DMS79 (cell line): ENCODE data around the gene TNKS1BP1.
"Not testable (repeated sequence)": the region's sequence is repeated elsewhere in the genome, so short reads cannot be mapped to it uniquely, and the experiment has no call there.

Source experiments
- DNase-seq: peaks from one replicate; lab custom pipeline; 2025; lab: John Stamatoyannopoulos, UW

Gene TNKS1BP1

DNA sequence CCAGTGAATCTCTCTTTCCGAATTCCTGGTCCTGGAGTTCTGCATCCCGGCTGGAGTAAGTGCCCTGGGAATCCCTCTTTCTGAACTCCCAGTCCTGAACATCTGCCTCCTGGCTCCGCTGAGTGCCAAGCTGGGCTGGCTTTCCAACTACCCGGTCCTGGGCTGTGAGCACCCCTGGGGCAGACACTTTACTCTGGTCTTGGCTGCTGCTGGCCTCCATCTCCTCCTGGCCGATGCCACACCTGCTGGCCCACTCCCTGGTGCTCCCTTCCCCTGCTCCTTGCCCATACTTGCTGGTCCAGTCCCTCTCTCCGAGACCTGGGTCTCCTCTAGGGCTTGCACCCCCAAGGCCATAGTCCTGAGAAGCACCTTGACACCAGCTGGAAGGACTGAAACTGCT lies 14.7 kb downstream of the TNKS1BP1 start:
- no peak for DNase-seq

GRCh38 chr11:57309106-57310059 lies 15.4 kb downstream of the TNKS1BP1 start:
- DNase-seq = no peak

DNA sequence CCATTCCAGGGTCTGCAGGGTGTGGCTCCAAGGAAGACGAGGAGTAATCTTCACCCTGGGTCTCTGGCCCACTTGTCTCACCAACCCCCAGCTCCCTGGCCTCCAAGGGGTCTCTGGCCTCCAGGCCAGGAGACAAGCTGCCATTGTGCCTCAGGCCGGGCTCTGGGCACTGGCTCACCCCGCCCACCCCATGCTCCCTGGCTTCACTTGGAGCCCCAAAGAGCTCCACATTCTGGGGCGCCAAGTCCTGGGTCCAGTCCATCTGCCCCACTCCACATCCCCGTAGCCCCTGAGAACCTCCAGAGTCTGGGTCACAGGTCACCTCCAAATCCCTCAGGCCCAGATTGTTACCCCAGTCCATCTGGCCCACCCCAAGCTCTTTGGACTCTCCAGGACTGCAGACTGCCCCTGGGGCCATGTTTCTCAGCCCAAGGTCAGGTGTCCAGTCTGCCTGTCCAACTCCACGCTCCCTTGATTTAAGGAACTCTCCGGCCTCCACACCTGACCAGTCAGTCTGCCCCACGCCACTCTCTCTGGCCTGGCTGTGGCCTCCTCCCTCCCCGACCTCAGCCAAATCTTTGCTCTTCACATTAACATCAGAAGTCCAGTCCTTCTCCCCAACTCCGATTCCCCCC lies 16.2 kb downstream of the TNKS1BP1 start:
- DNase-seq = no peak

- DNase-seq = no peak
Observed at GRCh38 chr11:57307666-57308270, 17.0 kb downstream of the TNKS1BP1 start.

DNA sequence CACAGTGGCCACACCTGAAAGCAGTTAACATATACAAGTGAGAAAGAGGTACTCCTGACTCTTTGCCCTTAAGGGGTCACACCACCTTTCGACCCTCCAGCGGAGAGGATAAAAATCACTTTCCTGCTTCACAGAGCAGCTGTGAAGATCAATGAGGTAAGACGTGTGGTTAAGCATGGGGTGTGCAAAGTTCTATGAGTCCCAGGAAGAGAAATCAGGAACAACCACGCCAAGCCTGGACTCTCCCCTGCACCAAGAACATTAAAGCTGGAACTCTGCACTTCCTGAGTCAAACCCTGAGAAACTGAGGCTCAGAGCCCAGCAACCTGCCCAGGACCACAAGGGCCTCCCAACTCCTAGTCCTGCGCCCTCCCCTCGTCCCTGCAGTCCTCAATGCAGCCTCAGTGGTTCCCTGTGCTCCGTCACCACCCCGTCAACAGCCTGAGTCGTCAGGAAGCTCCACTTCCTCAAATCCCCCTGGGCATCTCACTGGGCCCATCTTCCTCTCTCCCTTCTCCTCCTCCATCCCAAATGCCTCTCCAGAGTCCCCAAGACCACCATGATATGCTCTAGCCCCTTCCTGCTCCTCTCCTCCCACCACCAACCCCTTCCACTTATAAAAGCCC lies 17.7 kb downstream of the TNKS1BP1 start:
- no peak for DNase-seq

- no peak for DNase-seq
Observed at GRCh38 chr11:57306161-57306876, 18.4 kb downstream of the TNKS1BP1 start.

GRCh38 chr11:57305523-57305922 lies 19.2 kb downstream of the TNKS1BP1 start:
- no peak for DNase-seq

DNA sequence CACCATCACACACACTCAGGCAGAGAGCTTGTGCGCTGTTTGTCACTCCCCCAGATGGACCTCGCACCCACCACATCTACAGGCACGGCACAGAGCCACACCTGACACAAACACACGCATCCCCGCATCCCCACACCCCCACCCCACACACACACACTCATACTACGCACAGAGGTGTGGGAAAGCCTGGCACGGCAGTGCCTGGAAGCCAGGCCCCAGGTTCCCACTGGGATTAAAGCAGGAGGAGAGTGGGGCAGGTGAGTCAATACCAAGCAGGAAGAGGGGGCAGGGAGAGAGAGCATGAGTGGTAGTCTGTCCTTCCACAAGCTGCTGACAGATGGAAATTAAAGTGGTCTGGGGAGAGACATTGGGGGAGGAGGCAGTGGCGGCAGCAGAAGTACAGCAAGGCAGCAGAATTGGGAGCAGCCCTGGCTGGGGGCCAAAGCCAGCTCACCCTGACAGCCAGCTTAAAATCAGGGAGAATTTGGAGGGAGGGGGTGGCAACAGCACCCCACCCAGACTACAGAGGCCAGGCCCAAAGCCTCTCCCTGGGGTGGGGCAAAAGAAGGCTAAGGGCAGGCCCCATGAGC lies 20.7 kb downstream of the TNKS1BP1 start:
- DNase-seq = peak; percentile 64

- no peak for DNase-seq
Observed at GRCh38 chr11:57303280-57303989, 21.3 kb downstream of the TNKS1BP1 start.

- DNase-seq = no peak
Observed at GRCh38 chr11:57302489-57302888, 22.3 kb downstream of the TNKS1BP1 start.

GRCh38 chr11:57301711-57302423 lies 22.9 kb downstream of the TNKS1BP1 start:
- DNase-seq = no peak

DNA sequence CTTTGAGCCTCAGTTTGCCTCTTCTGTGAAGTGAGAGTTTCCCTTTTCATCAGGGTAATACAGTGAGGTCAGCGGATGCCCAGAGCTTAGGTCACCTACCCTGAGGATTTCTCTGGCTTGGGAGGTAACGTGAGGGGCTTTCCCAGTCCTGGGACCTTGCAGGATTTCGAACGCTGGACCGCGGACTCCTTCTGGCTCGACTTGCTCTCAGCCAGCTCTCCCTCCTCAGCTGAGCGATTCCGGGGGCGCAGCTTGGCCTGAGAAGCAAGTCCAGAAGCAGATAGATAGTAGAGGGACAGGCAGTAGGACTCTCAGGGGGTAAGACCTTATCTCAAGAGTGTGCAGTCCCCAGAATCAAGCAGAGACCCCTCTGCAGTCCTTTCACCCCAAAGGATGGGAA lies 24.0 kb downstream of the TNKS1BP1 start:
- no peak for DNase-seq

GRCh38 chr11:57299150-57299737 lies 25.5 kb downstream of the TNKS1BP1 start:
- DNase-seq = no peak

- DNase-seq = no peak
Observed at GRCh38 chr11:57297221-57297620, 27.5 kb downstream of the TNKS1BP1 start.

- not testable (repeated sequence) for DNase-seq
Observed at GRCh38 chr11:57296205-57296604, 28.5 kb downstream of the TNKS1BP1 start.

DNA sequence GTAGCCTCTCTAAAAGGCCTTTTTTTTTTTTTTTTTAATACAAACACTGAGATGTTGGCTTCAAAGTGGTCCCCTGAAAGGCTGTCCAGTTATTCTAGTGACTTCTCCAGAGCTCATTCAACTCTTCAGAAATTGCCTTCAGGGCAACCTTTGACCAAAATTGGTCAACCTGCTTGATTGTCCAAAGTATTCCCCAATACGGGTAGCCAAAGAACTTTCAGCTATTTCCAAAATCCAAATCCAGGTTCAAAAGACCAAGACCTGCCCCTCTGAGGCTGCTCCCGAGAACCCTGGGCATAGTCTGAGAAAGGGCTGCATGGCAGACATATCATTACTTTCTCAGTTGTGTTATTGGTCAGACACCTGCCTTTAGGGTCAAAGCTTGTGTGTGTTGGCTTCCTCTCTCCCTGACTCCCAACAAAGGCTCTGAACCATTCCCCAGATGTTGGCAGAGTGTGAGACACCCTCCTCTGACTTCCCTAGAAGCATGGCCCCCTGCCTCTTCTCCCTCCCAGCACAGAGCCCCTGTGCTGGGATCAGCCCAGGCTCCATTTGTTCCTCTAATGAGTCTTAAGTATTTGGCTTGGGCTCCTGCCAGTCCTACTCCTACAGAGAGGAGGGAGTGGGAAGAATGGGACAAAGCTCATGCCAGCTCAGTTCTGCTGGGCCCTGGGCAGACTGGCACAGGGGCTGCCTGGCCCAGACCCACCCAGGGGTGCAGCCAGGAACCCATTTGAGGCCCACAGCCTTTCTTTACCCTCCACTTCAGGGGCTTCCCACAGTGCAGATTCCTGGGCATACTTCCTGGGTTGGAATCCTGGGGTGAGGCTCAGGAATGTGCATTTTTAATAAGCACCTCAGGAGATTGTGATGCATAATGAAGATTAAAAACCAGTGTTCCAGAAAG lies 30.3 kb downstream of the TNKS1BP1 start:
- peak; percentile 91 for DNase-seq

- no peak for DNase-seq
Observed at GRCh38 chr11:57290288-57290687, 34.5 kb downstream of the TNKS1BP1 start.

DNA sequence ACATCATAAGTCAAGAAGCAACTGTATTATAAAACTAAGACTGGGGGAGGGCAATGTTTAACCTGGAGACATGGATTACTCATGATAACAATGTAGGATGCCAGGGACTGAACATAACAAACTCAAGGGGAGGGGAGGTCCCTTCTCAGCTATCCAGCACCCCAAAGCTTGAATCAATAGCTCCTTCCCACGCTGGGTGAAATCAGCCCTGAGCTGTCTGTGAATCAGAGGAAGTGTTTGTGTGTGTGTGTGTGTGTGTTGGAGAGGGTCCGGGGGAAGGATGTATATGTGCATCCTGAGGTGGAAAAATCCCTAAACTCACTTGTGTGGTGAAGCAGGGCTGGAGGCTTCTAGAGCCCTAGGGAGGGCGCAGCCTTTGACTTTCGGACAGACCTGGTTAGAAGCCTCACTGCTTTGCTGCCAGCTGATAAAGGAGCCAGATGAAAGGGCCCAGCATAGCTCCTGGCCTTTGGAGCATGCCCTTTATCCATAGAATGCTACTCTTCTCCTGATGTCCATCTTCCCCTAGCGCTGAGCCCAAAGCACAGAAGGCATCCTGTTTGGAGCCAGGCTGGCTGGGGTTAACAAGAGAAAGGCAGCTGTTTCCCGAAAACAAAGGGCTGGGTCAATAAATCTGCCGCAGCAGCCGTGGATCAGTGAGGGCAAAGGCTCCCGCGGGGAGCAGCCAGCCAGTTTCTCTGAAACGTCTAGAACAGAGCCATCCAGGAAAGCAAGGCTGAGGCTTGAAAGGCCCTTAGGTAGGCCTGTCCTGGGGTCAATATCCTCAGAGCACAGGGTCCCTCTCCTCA lies 35.8 kb downstream of the TNKS1BP1 start:
- DNase-seq = peak; percentile 7
